IgD-negative memory B cell (primary cell): ENCODE results near the gene PLEKHB2. TPM values are rescaled to one million over a fixed set of nuclear protein-coding genes. Genes with fewer than 3 reads are reported as not detected.
"Not testable (repeated sequence)": the region's sequence is repeated elsewhere in the genome, so short reads cannot be mapped to it uniquely, and the experiment has no call there.

Experiments
- H3K27ac Mint-ChIP-seq, 3 donors: one replicate each; pipeline ENCODE4 v1.8.0; 2020 to 2022; ENCODE audit warnings: mild to moderate bottlenecking in 3 of 3, mixed read lengths in 3 of 3, moderate library complexity in 1 of 3
- H3K27me3 Mint-ChIP-seq: one replicate; pipeline ENCODE4 v1.8.0; 2021; ENCODE audit warnings: mixed read lengths
- H3K36me3 Mint-ChIP-seq: one replicate; pipeline ENCODE4 v1.8.0; 2020; ENCODE audit warnings: mild to moderate bottlenecking, mixed read lengths
- H3K4me1 Mint-ChIP-seq, 3 donors: one replicate each; pipeline ENCODE4 v1.8.0; 2020 to 2022; ENCODE audit warnings: mixed read lengths in 3 of 3, mild to moderate bottlenecking in 1 of 3
- H3K4me3 Mint-ChIP-seq, 4 donors: one replicate each; pipeline ENCODE4 v1.8.0; 2020 to 2022; ENCODE audit warnings: mild to moderate bottlenecking in 4 of 4, mixed read lengths in 4 of 4, moderate library complexity in 3 of 4
- H3K9me3 Mint-ChIP-seq, 3 donors: one replicate each; pipeline ENCODE4 v1.8.0; 2020 to 2021; ENCODE audit warnings: mixed read lengths in 3 of 3, mild to moderate bottlenecking in 1 of 3
- polyA plus RNA-seq: library from polyadenylated mRNA; unstranded; fragments of 300-500 nt; fragmentation: Illumina TruSeq; gene quantifications from one replicate; pipeline ENCODE4 v1.2.3, GENCODE V29; 2021

PLEKHB2 gene
- polyA plus RNA-seq, 1 donor from 2014 or later, result 46.3 TPM

DNA sequence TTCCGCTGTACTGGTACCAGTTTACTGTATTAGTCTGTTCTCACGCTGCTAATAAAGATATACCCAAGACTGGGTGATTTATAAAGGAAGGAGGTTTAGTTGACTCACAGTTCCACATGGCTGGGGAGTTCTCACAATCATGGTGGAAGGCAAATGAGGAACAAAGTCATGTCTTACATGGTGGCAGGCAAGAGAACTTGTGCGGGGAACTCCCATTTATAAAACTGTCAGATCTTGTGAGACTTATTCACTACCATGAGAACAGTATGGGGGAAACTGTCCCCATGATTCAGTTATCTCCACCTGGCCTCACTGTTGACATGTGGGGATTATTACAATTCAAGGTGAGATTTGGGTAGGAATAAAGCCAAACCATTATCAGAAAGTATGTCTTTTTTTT lies 9.8 kb downstream of the PLEKHB2 start:
- H3K27ac Mint-ChIP-seq, result peak overlapping the region in 1 of 3 donors; percentile 7
- H3K4me1 Mint-ChIP-seq, result peaks cover 21 to 25% (median 23%) of the 10 kb centered on the region in 3 donors
- H3K4me3 Mint-ChIP-seq, H3K27me3 Mint-ChIP-seq: not testable (repeated sequence)
- H3K9me3 Mint-ChIP-seq, result peaks cover 0 to 10% (median 6%) of the 10 kb centered on the region in 3 donors
- peaks cover 13% of the 10 kb centered on the region for H3K36me3 Mint-ChIP-seq

DNA sequence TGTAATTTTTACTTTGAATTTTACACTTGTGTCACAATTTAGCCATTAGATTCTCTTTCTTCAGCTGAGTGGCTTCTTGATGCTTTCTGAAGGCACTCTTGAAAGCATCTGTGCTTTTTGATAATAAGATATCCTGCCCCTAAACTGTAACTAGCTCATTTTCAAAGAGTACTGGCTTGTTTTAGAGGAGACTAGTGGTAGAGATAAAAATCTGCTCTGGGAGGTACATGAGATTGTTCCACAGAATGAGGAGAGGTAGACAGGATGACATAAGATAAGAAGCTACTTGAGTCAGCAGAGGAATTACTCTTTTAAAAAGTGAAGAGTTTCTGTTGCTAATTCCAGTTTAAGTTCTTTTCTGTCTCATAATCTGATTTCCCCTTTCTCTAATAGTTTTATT lies 10.6 kb downstream of the PLEKHB2 start:
- H3K4me3 Mint-ChIP-seq, result no peak overlapping the region
- no peaks in the 10 kb centered on the region for H3K27me3 Mint-ChIP-seq
- peaks cover 18 to 19% (median 19%) of the 10 kb centered on the region in 3 donors for H3K4me1 Mint-ChIP-seq
- H3K36me3 Mint-ChIP-seq, result peaks cover 13% of the 10 kb centered on the region
- no peak overlapping the region for H3K27ac Mint-ChIP-seq
- H3K9me3 Mint-ChIP-seq, result peaks cover 0 to 10% (median 6%) of the 10 kb centered on the region in 3 donors

DNA sequence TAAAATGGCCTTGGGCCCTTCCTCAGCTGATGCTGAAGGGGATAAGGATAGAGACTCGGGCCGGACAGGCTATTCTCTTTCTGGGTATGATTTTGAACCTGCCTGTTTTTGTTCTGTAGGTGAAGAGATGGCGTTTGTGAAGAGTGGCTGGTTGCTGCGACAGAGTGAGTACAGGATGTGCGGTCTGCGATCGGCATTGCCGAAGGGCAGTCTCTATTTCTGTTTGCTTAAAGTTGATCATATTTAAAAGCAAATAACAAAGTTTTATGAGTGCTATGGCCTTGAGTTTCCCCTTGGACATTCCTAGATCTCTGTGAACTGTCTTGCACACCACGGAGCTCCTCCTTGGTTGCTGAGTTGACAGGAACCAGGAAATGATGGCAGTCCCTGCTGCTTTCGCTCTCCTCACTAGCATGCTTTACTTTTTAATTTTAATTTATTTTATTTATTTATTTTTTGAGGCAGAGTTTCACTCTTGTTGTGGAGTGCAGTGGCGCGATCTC lies 15.7 kb downstream of the PLEKHB2 start:
- peaks cover 7% of the 10 kb centered on the region for H3K36me3 Mint-ChIP-seq
- H3K4me1 Mint-ChIP-seq, result peaks cover 5 to 9% (median 8%) of the 10 kb centered on the region in 3 donors
- H3K9me3 Mint-ChIP-seq, result peaks cover 0 to 4% (median 0%) of the 10 kb centered on the region in 3 donors
- H3K27me3 Mint-ChIP-seq, result no peaks in the 10 kb centered on the region
- H3K4me3 Mint-ChIP-seq, result no peak overlapping the region
- no peak overlapping the region for H3K27ac Mint-ChIP-seq

DNA sequence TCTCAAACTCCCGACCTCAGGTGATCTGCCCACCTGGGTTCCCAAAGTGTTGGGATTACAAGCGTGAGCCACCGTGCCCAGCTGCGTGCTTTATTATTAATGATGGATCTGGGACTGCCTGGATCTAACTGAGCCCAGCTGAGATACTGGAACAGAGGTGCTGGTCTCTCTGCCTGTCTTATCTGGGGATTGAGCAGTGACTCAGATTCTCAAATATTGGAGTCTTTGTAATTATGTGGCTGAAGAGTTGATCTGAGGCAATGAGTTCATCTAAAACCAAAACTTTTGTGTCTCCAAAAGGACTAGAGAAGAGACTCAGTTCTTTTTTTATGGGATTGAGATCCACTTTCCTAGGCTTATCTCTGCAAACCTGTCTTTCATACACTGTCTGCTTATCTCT lies 16.3 kb downstream of the PLEKHB2 start:
- Mint-ChIP-seq H3K4me3 (no peak overlapping the region), H3K9me3 (no peaks in the 10 kb centered on the region), H3K36me3 (peaks cover 4% of the 10 kb centered on the region), H3K4me1 (peaks cover 5 to 9% (median 8%) of the 10 kb centered on the region in 3 donors), H3K27me3 (no peaks in the 10 kb centered on the region), H3K27ac (no peak overlapping the region)

DNA sequence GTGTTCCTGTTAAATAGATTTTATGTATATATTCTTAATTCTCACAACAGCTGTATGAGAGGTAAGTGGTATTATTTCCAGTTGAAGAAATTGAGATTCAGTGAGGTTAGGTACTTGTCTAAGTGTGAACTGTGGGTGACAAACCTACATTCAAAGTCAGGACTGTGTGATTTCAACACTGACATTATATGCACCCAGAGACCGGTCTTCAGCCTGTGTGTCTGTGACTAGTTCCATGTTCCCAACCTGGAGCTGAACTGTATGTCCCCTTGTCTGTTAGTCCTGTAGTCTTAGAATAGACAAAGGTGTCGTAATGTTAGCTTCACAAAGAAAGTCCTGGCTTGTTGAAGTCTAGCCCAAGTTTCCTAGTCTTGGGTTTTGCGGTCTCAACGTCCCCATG lies 17.4 kb downstream of the PLEKHB2 start:
- Mint-ChIP-seq H3K9me3 (no peaks in the 10 kb centered on the region), H3K4me1 (peaks cover 5 to 9% (median 8%) of the 10 kb centered on the region in 3 donors), H3K36me3 (peaks cover 4% of the 10 kb centered on the region), H3K4me3 (no peak overlapping the region), H3K27me3 (no peaks in the 10 kb centered on the region), H3K27ac (peak overlapping the region in 1 of 3 donors; percentile 67)

DNA sequence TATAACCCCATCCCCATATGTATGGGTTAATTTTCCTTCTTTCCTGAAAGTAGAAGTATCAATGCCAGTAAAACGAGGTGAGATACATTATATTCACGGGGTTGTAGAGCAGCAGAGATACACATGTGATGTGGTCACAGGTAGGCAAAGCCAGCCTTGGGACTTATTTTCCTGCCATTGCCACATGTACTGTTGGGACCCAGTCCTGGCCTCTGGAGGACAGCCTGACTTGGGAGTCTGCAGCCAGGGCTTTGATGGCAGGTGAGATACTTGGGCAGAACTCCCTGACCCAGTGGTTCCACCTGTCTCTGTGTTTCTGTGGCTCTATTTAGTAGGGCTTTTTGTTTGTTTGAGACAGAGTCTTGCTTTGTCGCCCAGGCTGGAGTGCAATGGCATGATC lies 18.1 kb downstream of the PLEKHB2 start:
- Mint-ChIP-seq H3K4me1 (peaks cover 2 to 8% (median 5%) of the 10 kb centered on the region in 3 donors), H3K27ac (no peak overlapping the region), H3K36me3 (peaks cover 4% of the 10 kb centered on the region), H3K4me3 (no peak overlapping the region), H3K9me3 (no peaks in the 10 kb centered on the region), H3K27me3 (no peaks in the 10 kb centered on the region)

DNA sequence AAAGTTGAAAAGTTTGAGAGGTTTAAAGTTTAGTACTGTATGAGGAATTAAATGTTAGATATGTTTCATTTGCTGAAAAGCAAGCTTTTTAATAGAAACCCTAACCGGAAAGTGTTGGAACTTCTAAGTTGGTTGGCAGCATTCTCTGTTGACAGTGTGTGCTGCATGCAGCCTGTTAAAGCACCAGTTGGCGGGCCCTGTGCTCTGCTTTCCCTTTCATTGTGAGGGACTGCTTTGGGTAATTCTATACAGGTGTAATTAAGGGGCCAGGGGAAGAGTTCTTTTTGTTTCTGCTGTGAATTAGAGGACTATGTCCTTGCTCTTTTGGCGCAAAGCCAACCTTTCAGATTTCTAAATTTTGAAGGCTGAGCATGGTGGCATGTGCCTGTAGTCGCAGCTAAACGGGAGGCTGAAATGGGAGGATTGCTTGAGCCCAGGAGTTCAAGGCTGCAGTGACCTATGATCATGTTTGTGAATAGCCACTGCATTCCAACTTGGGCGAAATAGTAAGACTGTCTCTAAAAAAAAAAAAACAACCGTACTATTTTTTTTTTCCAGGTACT lies 20.1 kb downstream of the PLEKHB2 start:
- Mint-ChIP-seq H3K4me3 (no peak overlapping the region), H3K27me3 (no peaks in the 10 kb centered on the region), H3K36me3 (peaks cover 13% of the 10 kb centered on the region), H3K27ac (peak overlapping the region in 1 of 3 donors; percentile 69), H3K9me3 (no peaks in the 10 kb centered on the region), H3K4me1 (peaks cover 0 to 5% (median 0%) of the 10 kb centered on the region in 3 donors)

DNA sequence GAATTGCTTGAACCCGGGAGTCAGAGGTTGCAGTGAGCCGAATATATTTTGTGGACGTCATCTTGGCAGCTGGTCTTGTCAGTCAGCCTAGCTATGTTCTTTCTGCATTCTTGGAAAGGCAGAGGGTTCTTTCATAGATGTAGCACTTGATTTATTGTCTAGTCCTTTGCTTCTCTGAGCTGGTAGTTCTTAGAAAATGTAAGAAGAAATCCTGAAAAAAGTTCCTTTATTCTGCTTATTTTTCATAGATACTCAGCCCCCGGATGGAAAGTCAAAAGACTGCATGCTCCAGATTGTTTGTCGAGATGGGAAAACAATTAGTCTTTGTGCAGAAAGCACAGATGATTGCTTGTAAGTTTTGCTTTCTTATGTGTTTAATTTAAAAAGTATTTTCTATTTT lies 21.3 kb downstream of the PLEKHB2 start:
- H3K27ac Mint-ChIP-seq, result no peak overlapping the region
- no peak overlapping the region for H3K4me3 Mint-ChIP-seq
- H3K36me3 Mint-ChIP-seq, result peaks cover 16% of the 10 kb centered on the region
- H3K4me1 Mint-ChIP-seq, result peaks cover 0 to 4% (median 0%) of the 10 kb centered on the region in 3 donors
- H3K27me3 Mint-ChIP-seq, result no peaks in the 10 kb centered on the region
- no peaks in the 10 kb centered on the region for H3K9me3 Mint-ChIP-seq

DNA sequence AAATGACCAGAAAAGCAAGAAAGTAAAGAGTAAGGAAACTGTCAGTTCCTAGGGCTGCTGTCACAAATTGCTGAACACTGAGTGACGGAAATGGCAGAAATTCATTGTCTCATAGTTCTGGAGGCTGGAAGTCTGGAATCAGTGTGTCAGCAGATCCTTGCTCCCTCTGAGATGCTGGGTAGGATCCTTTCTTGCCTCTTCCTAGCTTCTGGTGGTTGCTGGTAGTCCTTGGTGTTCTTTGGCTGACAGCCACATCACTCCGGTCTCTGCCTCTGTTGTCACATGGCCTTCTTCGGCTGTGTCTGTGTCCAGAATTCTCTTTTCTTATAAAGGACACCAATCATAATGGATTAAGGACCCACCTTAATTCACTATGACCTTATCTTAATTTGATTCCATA lies 21.9 kb downstream of the PLEKHB2 start:
- H3K9me3 Mint-ChIP-seq, result no peaks in the 10 kb centered on the region
- H3K4me1 Mint-ChIP-seq, result peaks cover 0 to 4% (median 0%) of the 10 kb centered on the region in 3 donors
- no peaks in the 10 kb centered on the region for H3K27me3 Mint-ChIP-seq
- H3K27ac Mint-ChIP-seq, result no peak overlapping the region
- peaks cover 16% of the 10 kb centered on the region for H3K36me3 Mint-ChIP-seq
- no peak overlapping the region for H3K4me3 Mint-ChIP-seq

DNA sequence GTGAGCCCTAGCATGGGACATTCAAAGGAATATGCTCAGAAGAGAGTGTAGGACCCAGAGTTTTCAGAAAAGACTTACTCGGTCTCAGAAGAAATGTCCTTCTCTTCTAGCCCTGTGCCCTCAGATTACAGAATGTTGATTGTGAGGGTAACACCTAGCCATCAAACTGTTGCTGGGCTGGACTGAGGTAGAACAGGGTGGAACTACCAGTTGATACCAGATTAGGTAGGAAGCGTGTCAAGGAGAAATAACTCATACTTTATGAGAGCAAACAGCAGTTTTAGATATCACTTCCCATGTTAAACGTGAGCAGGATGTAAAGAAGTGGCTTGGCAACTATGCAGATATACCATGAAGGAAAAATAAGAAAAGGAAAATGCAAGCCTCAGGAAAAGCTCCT lies 22.8 kb downstream of the PLEKHB2 start:
- no peak overlapping the region for H3K4me3 Mint-ChIP-seq
- no peaks in the 10 kb centered on the region for H3K9me3 Mint-ChIP-seq
- H3K27me3 Mint-ChIP-seq, result no peaks in the 10 kb centered on the region
- H3K27ac Mint-ChIP-seq, result no peak overlapping the region
- H3K4me1 Mint-ChIP-seq, result peaks cover 0 to 4% (median 0%) of the 10 kb centered on the region in 3 donors
- H3K36me3 Mint-ChIP-seq, result peaks cover 16% of the 10 kb centered on the region

DNA sequence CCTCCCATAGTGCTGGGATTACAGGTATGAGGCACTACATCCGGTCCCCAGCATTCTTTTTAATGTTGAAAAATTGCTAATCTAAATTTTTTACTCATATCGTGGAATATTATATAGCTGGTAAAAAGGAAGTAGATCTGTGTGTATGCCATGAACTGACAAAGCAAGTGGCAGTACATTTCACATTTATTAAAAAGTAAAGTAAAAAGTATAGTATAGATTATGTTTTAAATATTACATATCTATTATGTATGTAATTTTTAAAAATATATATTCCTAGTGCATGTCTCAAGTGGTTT lies 25.1 kb downstream of the PLEKHB2 start:
- Mint-ChIP-seq H3K27me3 (no peaks in the 10 kb centered on the region), H3K9me3 (no peaks in the 10 kb centered on the region), H3K4me1 (no peaks in the 10 kb centered on the region), H3K27ac (no peak overlapping the region), H3K36me3 (peaks cover 15% of the 10 kb centered on the region), H3K4me3 (no peak overlapping the region)

DNA sequence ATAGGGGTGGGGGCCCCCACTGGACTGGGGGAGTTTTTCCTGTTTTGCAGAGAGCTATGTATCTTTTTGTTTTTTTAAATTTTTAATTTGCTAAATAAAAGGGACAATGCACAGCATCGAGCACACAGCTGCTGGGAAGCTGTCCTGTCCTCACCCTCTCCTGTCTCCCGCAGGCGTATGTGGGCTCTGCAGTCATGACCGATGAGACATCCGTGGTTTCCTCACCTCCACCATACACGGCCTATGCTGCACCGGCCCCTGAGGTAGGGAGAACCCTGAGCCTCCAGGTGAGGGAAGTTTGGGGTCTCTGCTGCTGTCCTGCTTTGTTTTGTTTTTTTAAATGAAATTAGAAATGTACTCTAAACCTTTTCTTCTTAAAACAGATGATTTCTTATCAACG lies 27.6 kb downstream of the PLEKHB2 start:
- Mint-ChIP-seq H3K4me1 (peaks cover 2 to 6% (median 2%) of the 10 kb centered on the region in 3 donors), H3K36me3 (peaks cover 18% of the 10 kb centered on the region), H3K4me3 (no peak overlapping the region), H3K27ac (no peak overlapping the region), H3K9me3 (no peaks in the 10 kb centered on the region), H3K27me3 (no peaks in the 10 kb centered on the region)

DNA sequence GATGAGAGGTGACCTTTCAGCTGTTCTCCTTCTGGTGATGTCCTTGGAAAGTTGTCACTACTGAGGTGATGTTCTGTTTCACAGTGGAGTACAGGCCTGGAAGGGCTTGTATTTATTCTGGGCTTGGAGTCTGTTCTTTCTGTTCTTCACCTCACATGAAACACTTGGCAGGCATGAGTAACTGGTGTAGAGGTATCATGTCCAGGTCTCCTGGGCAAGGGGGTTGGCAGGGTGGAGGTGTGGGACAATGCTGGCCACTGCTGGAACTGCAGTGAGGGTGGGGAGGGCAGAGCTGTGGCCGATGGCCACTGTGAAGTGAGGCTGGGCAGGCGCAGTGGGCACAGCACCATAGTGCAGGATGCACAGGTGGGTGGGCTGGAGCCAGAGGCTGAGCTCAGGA lies 35.4 kb downstream of the PLEKHB2 start:
- H3K27me3 Mint-ChIP-seq, result no peaks in the 10 kb centered on the region
- peaks cover 11% of the 10 kb centered on the region for H3K36me3 Mint-ChIP-seq
- H3K27ac Mint-ChIP-seq, result peak overlapping the region in 2 of 3 donors; percentile 55 to 88
- peaks cover 11 to 17% (median 13%) of the 10 kb centered on the region in 3 donors for H3K4me1 Mint-ChIP-seq
- H3K9me3 Mint-ChIP-seq, result no peaks in the 10 kb centered on the region
- peak overlapping the region in 2 of 4 donors; percentile 35 to 50 for H3K4me3 Mint-ChIP-seq

DNA sequence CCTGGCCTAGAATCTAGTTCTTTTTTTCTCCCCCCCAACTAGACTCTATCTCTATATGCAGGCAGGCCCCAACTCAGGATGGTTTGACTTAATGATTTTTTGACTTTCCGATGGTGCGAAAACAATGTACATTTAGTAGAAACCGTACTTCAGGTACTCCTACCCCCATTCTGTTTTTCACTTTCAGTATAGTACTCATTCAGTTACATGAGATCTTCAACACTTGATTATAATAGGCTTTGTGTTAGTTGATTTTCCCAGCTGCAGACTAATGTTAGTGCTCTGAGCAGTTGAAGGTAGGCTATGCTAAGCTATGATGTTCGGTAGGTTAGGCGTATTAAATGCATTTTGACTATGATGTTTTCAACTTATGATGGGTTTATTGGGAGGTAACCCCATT lies 37.7 kb downstream of the PLEKHB2 start:
- H3K4me1 Mint-ChIP-seq, result peaks cover 10 to 12% (median 12%) of the 10 kb centered on the region in 3 donors
- H3K36me3 Mint-ChIP-seq, result peaks cover 9% of the 10 kb centered on the region
- no peak overlapping the region for H3K27ac Mint-ChIP-seq
- H3K27me3 Mint-ChIP-seq, result no peaks in the 10 kb centered on the region
- H3K4me3 Mint-ChIP-seq, result no peak overlapping the region
- H3K9me3 Mint-ChIP-seq, result no peaks in the 10 kb centered on the region

DNA sequence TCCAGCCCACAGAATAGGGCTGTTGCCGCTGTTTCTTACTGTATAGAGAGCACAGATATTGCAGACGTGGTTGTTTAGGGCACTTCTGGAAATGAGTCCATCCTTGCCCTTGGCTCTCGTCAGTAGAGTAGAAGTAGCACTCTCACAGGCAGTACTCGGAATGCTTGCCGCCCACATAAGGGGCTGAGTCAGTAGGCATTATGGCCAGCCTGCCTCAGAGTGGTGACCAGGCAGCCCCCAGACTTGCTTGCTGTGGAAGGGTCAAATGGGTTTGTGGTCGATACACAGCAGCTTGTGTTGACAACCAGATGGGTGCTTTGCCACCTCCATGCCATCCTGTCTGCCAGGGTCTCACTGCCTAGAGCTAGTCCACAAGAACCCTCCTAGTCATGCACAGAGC lies 38.7 kb downstream of the PLEKHB2 start:
- Mint-ChIP-seq H3K36me3 (peaks cover 9% of the 10 kb centered on the region), H3K27ac (no peak overlapping the region), H3K4me3 (no peak overlapping the region), H3K4me1 (peaks cover 10 to 12% (median 12%) of the 10 kb centered on the region in 3 donors), H3K9me3 (no peaks in the 10 kb centered on the region), H3K27me3 (no peaks in the 10 kb centered on the region)

DNA sequence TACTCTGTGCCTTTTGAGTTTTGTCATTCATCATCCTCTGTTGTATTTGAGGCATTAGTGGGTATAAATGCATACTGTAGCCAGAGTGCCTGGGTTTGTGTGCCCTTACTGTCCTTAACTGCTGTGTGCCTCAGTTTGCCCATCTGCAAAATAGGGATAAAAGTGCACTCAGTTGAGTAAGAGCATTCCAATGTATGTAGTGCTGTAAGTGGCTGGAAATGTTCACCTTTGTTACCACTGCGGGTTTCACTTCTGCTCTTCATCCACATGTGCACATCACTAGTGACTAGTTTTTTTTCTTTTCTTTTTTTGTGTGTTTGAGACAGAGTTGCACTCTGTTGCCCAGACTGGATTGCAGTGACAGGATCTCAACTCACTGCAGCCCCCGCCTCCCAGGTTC lies 39.9 kb downstream of the PLEKHB2 start:
- Mint-ChIP-seq H3K27me3 (no peaks in the 10 kb centered on the region), H3K9me3 (no peaks in the 10 kb centered on the region), H3K4me1 (peaks cover 10 to 12% (median 12%) of the 10 kb centered on the region in 3 donors), H3K4me3 (peak overlapping the region in 1 of 4 donors; percentile 12), H3K36me3 (peaks cover 9% of the 10 kb centered on the region), H3K27ac (peak overlapping the region in 1 of 3 donors; percentile 91)
